GM19328 (cell line): ENCODE results near the gene BAAT.
"Not testable (repeated sequence)": the region's sequence is repeated elsewhere in the genome, so short reads cannot be mapped to it uniquely, and the experiment has no call there.

Source experiments
- ATAC-seq: cut with Tn5 transposase; IDR thresholded peaks from one replicate; pipeline ENCODE4 v1.9.1; 2021; ENCODE audit warnings: mild to moderate bottlenecking, moderate library complexity; ENCODE audit not compliant: unreplicated experiment

Gene BAAT

GRCh38 chr9:101384873-101385536 is at the start of gene BAAT:
BAAT (minus strand) TSS chr9:101385006; CDS start chr9:101371404, 13,602 bp downstream.
- not testable (repeated sequence) for ATAC-seq

GRCh38 chr9:101433229-101433628 is 48.4 kb upstream of the BAAT start:
- no peak for ATAC-seq

GRCh38 chr9:101432740-101433139 is 47.9 kb upstream of the BAAT start:
- no peak for ATAC-seq

- ATAC-seq, result no peak
These were observed 47.4 kb upstream of the BAAT start for GRCh38 chr9:101432171-101432570.

- ATAC-seq, result no peak
These were observed 44.9 kb upstream of the BAAT start for GRCh38 chr9:101429736-101430135.

GRCh38 chr9:101428909-101429308 is 44.1 kb upstream of the BAAT start:
- ATAC-seq, result no peak

- ATAC-seq, result peak; percentile 71
These were observed 43.3 kb upstream of the BAAT start for GRCh38 chr9:101427957-101428655.

GRCh38 chr9:101427358-101427757 is 42.6 kb upstream of the BAAT start:
- ATAC-seq, result no peak

- ATAC-seq, result no peak
These were observed 36.9 kb upstream of the BAAT start for GRCh38 chr9:101421653-101422065.

- ATAC-seq, result no peak
These were observed 35.1 kb upstream of the BAAT start for GRCh38 chr9:101419863-101420262.

GRCh38 chr9:101418518-101419430 is 34.0 kb upstream of the BAAT start:
- ATAC-seq, result no peak

- no peak for ATAC-seq
These were observed 33.2 kb upstream of the BAAT start for GRCh38 chr9:101417977-101418376.

GRCh38 chr9:101417389-101417788 is 32.6 kb upstream of the BAAT start:
- no peak for ATAC-seq

- ATAC-seq, result no peak
These were observed 30.8 kb upstream of the BAAT start for GRCh38 chr9:101415578-101415977.

- ATAC-seq, result no peak
These were observed 30.0 kb upstream of the BAAT start for GRCh38 chr9:101414839-101415238.

GRCh38 chr9:101409079-101409477 is 24.3 kb upstream of the BAAT start:
- no peak for ATAC-seq

GRCh38 chr9:101408374-101409078 is 23.7 kb upstream of the BAAT start:
- ATAC-seq, result no peak

- ATAC-seq, result no peak
These were observed 18.9 kb upstream of the BAAT start for GRCh38 chr9:101403516-101404285.

GRCh38 chr9:101400120-101400519 is 15.3 kb upstream of the BAAT start:
- no peak for ATAC-seq

GRCh38 chr9:101399643-101399970 is 14.8 kb upstream of the BAAT start:
- no peak for ATAC-seq
